ENCODE measurements around the gene GPR141. TPM values are rescaled to one million over a fixed set of nuclear protein-coding genes. Genes with fewer than 3 reads are reported as not detected.

Gene GPR141
- not detected for total RNA-seq

GRCh38 chr7:37683246-37684120 is at the start of gene GPR141:
TSS of gene GPR141 (plus strand) at chr7:37683766. CDS start at chr7:37740394, 56,628 bp downstream.
- H3K27ac Mint-ChIP-seq: no peak within 1 kb of the TSS
- no peak for DNase-seq
- H3K36me3 Mint-ChIP-seq (ENCODE audit: low read depth): no peaks in the 10 kb centered on the region
- ATAC-seq: no peak
- peaks cover 11% of the 10 kb centered on the region for H3K27me3 Mint-ChIP-seq (ENCODE audit: low read depth)
- no peak within 1 kb of the TSS for H3K4me3 Mint-ChIP-seq
- ChIA-PET POLR2A (no interaction called here), CTCF (interaction anchor here (1.0 to 1.6 kb wide), 3 partner anchors 15 to 142 kb away, joined by 3 to 4 read pairs (median 3); no protein-coding TSS in a partner anchor)
- no peaks in the 10 kb centered on the region for H3K9me3 Mint-ChIP-seq (ENCODE audit: insufficient read depth)
- peaks cover 10% of the 10 kb centered on the region for H3K4me1 Mint-ChIP-seq (ENCODE audit: low read depth)

- H3K27me3 Mint-ChIP-seq (ENCODE audit: low read depth): peaks cover 22% of the 10 kb centered on the region
- ChIA-PET POLR2A (no interaction called here), CTCF (no interaction called here)
- ATAC-seq (no peak), DNase-seq (no peak)
- no peaks in the 10 kb centered on the region for H3K36me3 Mint-ChIP-seq (ENCODE audit: low read depth)
- no peak overlapping the region for H3K4me3 Mint-ChIP-seq
- peaks cover 7% of the 10 kb centered on the region for H3K4me1 Mint-ChIP-seq (ENCODE audit: low read depth)
- H3K9me3 Mint-ChIP-seq (ENCODE audit: insufficient read depth): no peaks in the 10 kb centered on the region
- no peak overlapping the region for H3K27ac Mint-ChIP-seq
Measured at GRCh38 chr7:37635346-37635745, 48.2 kb upstream of the GPR141 start.

GRCh38 chr7:37642028-37642540 is 41.5 kb upstream of the GPR141 start:
- CTCF ChIA-PET: no interaction called here
- Mint-ChIP-seq H3K36me3 (ENCODE audit: low read depth) (no peaks in the 10 kb centered on the region), H3K27me3 (ENCODE audit: low read depth) (peaks cover 11% of the 10 kb centered on the region), H3K9me3 (ENCODE audit: insufficient read depth) (no peaks in the 10 kb centered on the region), H3K4me1 (ENCODE audit: low read depth) (no peaks in the 10 kb centered on the region), H3K27ac (no peak overlapping the region), H3K4me3 (no peak overlapping the region)
- POLR2A ChIA-PET: no interaction called here
- DNase-seq (no peak), ATAC-seq (no peak)

- H3K4me1 Mint-ChIP-seq (ENCODE audit: low read depth): no peaks in the 10 kb centered on the region
- ATAC-seq: no peak
- no peaks in the 10 kb centered on the region for H3K36me3 Mint-ChIP-seq (ENCODE audit: low read depth)
- H3K4me3 Mint-ChIP-seq: no peak overlapping the region
- CTCF ChIA-PET: no interaction called here
- no peaks in the 10 kb centered on the region for H3K9me3 Mint-ChIP-seq (ENCODE audit: insufficient read depth)
- DNase-seq: no peak
- H3K27ac Mint-ChIP-seq: no peak overlapping the region
- peaks cover 4% of the 10 kb centered on the region for H3K27me3 Mint-ChIP-seq (ENCODE audit: low read depth)
- POLR2A ChIA-PET: no interaction called here
Measured at GRCh38 chr7:37643876-37644275, 39.7 kb upstream of the GPR141 start.

- ATAC-seq (no peak), DNase-seq (no peak)
- H3K36me3 Mint-ChIP-seq (ENCODE audit: low read depth): no peaks in the 10 kb centered on the region
- peaks cover 2% of the 10 kb centered on the region for H3K27me3 Mint-ChIP-seq (ENCODE audit: low read depth)
- no peak overlapping the region for H3K27ac Mint-ChIP-seq
- ChIA-PET POLR2A (no interaction called here), CTCF (no interaction called here)
- no peaks in the 10 kb centered on the region for H3K9me3 Mint-ChIP-seq (ENCODE audit: insufficient read depth)
- H3K4me3 Mint-ChIP-seq: no peak overlapping the region
- no peaks in the 10 kb centered on the region for H3K4me1 Mint-ChIP-seq (ENCODE audit: low read depth)
Measured at GRCh38 chr7:37645282-37646050, 38.1 kb upstream of the GPR141 start.

- H3K4me1 Mint-ChIP-seq (ENCODE audit: low read depth): peaks cover 10% of the 10 kb centered on the region
Measured at GRCh38 chr7:37656913-37657530, 26.5 kb upstream of the GPR141 start.

GRCh38 chr7:37657816-37658215 is 25.8 kb upstream of the GPR141 start:
- ChIA-PET CTCF (no interaction called here), POLR2A (no interaction called here)
- no peak overlapping the region for H3K4me3 Mint-ChIP-seq
- peaks cover 10% of the 10 kb centered on the region for H3K4me1 Mint-ChIP-seq (ENCODE audit: low read depth)
- H3K9me3 Mint-ChIP-seq (ENCODE audit: insufficient read depth): no peaks in the 10 kb centered on the region
- H3K27me3 Mint-ChIP-seq (ENCODE audit: low read depth): peaks cover 4% of the 10 kb centered on the region
- no peaks in the 10 kb centered on the region for H3K36me3 Mint-ChIP-seq (ENCODE audit: low read depth)
- no peak for DNase-seq
- H3K27ac Mint-ChIP-seq: no peak overlapping the region
- ATAC-seq: no peak

More at GRCh38 chr7:37656913-37657530, 26.5 kb upstream of the GPR141 start:
- H3K4me3 Mint-ChIP-seq: no peak overlapping the region
- ChIA-PET POLR2A (no interaction called here), CTCF (no interaction called here)
- no peak overlapping the region for H3K27ac Mint-ChIP-seq
- peaks cover 3% of the 10 kb centered on the region for H3K27me3 Mint-ChIP-seq (ENCODE audit: low read depth)
- no peak for DNase-seq
- ATAC-seq: no peak
- H3K9me3 Mint-ChIP-seq (ENCODE audit: insufficient read depth): no peaks in the 10 kb centered on the region
- H3K36me3 Mint-ChIP-seq (ENCODE audit: low read depth): no peaks in the 10 kb centered on the region

GRCh38 chr7:37659971-37660565 is 23.5 kb upstream of the GPR141 start:
- Mint-ChIP-seq H3K27me3 (ENCODE audit: low read depth) (peaks cover 13% of the 10 kb centered on the region), H3K9me3 (ENCODE audit: insufficient read depth) (no peaks in the 10 kb centered on the region), H3K36me3 (ENCODE audit: low read depth) (no peaks in the 10 kb centered on the region), H3K4me1 (ENCODE audit: low read depth) (peaks cover 13% of the 10 kb centered on the region), H3K4me3 (no peak overlapping the region), H3K27ac (no peak overlapping the region)
- no peak for ATAC-seq
- ChIA-PET POLR2A (no interaction called here), CTCF (no interaction called here)
- DNase-seq: no peak

GRCh38 chr7:37660614-37661013 is 23.0 kb upstream of the GPR141 start:
- ChIA-PET POLR2A (no interaction called here), CTCF (no interaction called here)
- Mint-ChIP-seq H3K4me1 (ENCODE audit: low read depth) (peaks cover 13% of the 10 kb centered on the region), H3K27ac (no peak overlapping the region), H3K27me3 (ENCODE audit: low read depth) (peaks cover 13% of the 10 kb centered on the region), H3K4me3 (no peak overlapping the region), H3K9me3 (ENCODE audit: insufficient read depth) (no peaks in the 10 kb centered on the region), H3K36me3 (ENCODE audit: low read depth) (no peaks in the 10 kb centered on the region)
- DNase-seq (no peak), ATAC-seq (no peak)

GRCh38 chr7:37663693-37664092 is 19.9 kb upstream of the GPR141 start:
- ATAC-seq (no peak), DNase-seq (no peak)
- Mint-ChIP-seq H3K4me1 (ENCODE audit: low read depth) (peaks cover 2% of the 10 kb centered on the region), H3K4me3 (no peak overlapping the region), H3K27ac (no peak overlapping the region), H3K36me3 (ENCODE audit: low read depth) (no peaks in the 10 kb centered on the region), H3K27me3 (ENCODE audit: low read depth) (peaks cover 13% of the 10 kb centered on the region), H3K9me3 (ENCODE audit: insufficient read depth) (no peaks in the 10 kb centered on the region)
- CTCF ChIA-PET: no interaction called here
- POLR2A ChIA-PET: no interaction called here

- peaks cover 11% of the 10 kb centered on the region for H3K27me3 Mint-ChIP-seq (ENCODE audit: low read depth)
- H3K4me3 Mint-ChIP-seq: no peak overlapping the region
- no peak for ATAC-seq
- H3K9me3 Mint-ChIP-seq (ENCODE audit: insufficient read depth): no peaks in the 10 kb centered on the region
- peaks cover 4% of the 10 kb centered on the region for H3K4me1 Mint-ChIP-seq (ENCODE audit: low read depth)
- DNase-seq: no peak
- no peaks in the 10 kb centered on the region for H3K36me3 Mint-ChIP-seq (ENCODE audit: low read depth)
- CTCF ChIA-PET: no interaction called here
- POLR2A ChIA-PET: no interaction called here
- H3K27ac Mint-ChIP-seq: no peak overlapping the region
Measured at GRCh38 chr7:37665352-37666022, 18.1 kb upstream of the GPR141 start.

All from activated CD8-positive, alpha-beta T cell treated with anti-CD3 and anti-CD28 coated beads, Interleukin-2, amount 10 ng/mL, durations not matched to agents 7 days and 5 days (primary cell).